K562 (cell line): ENCODE results near the gene TARS2.

ENCODE experiments used
- COPS2 ChIP-seq: fragments of 450-650 bp; conservative IDR thresholded peaks from 2 replicates; pipeline ENCODE4 v1.6.1; 2016; ENCODE audit warnings: mild to moderate bottlenecking, moderate library complexity
- ZNF431 ChIP-seq: sonication (generic); formaldehyde crosslinking; IDR thresholded peaks from 2 replicates; pipeline ENCODE4 v1.8.0; 2022; ENCODE audit warnings: mild to moderate bottlenecking, missing genetic modification reagents

GRCh38 chr1:150551784-150552127 is 64.5 kb downstream of the TARS2 start:
- TF ChIP-seq ZNF431 (CRISPR knock-in tag) (no peak), COPS2 (no peak)
